Stimulated activated naive CD4-positive, alpha-beta T cell treated with Interleukin-2 at 50 U/mL for 16 hours (primary cell): Measurements from ENCODE around the gene DHX8.

Experiments
- DNase-seq: peaks from one replicate; lab custom pipeline; 2025; lab: John Stamatoyannopoulos, UW

The DHX8 gene

DNA sequence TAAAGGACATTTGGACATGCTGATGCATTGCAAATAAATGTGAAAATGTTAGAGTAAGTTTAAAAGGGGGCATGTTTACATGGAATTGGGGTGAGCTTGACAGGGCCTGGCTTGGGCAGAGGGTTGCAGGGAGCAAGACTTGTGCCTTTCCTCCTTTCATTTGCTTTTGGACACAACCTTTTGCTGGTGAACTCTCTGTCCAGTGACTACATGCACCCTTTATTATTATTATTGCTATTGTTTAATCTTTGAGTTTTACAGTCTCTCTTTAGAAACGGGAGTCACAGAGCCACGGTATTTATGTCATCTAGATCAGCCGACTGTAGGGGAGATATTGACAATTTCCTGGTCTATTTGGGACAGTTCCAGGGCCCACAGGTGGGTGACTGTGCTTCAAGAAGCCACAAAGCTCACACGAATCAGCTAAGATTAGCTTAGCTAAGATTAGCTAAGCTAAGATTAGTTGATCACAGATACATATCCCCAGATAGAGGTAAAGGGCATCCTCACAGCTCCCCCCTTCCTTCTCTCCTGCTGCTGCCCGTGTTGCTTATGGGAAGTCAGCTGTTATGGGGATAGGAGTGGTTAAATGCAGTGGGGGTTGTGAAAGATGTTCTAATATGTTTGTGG is 91.2 kb downstream of the DHX8 start:
- DNase-seq, result no peak
